H1 (cell line): ENCODE measurements around the gene GAGE12H. TPM values are rescaled to one million over a fixed set of nuclear protein-coding genes. Genes with fewer than 3 reads are reported as not detected.
"Not testable (repeated sequence)": the region's sequence is repeated elsewhere in the genome, so short reads cannot be mapped to it uniquely, and the experiment has no call there.

Source experiments
- CTCF ChIA-PET: fragments of 300-600 bp; sonication (Branson Sonifier 250); formaldehyde crosslinking; loops from one replicate; lab custom pipeline; 2021; ENCODE audit not compliant: partially characterized antibody; lab: Charles Lee
- POLR2A ChIA-PET: fragments of 300-600 bp; sonication (Branson Sonifier 250); formaldehyde crosslinking; loops from one replicate; lab custom pipeline; 2021; ENCODE audit warnings: inconsistent platforms; ENCODE audit not compliant: partially characterized antibody; lab: Charles Lee
- DNase-seq, 2 experiments: peaks; one replicate each; pipeline versions ENCODE4 v3.0.0 to v3.0.0-alpha.2; 2010 to 2022; ENCODE audit warnings: low spot score in 2 of 2, low read depth in 1 of 2, mixed read lengths in 1 of 2
- FAIRE-seq: peaks from 2 replicates; lab custom pipeline; 2011; peaks lifted over from hg19 to GRCh38; lab: Jason Lieb, UNC
- H2AFZ ChIP-seq: 2 replicates; pipeline ENCODE4 v1.8.1; 2012; ENCODE audit warnings: low read length, inconsistent platforms
- H2AK5ac ChIP-seq: 2 replicates; pipeline ENCODE4 v1.6.1; 2013; ENCODE audit warnings: low read depth, low read length
- H2BK120ac ChIP-seq: replicated peaks from 2 replicates; pipeline ENCODE3; 2013; ENCODE audit warnings: low read depth, low read length, inconsistent platforms
- H2BK12ac ChIP-seq: 2 replicates; pipeline ENCODE4 v1.6.1; 2013; ENCODE audit warnings: low read depth, low read length
- H2BK15ac ChIP-seq: 2 replicates; pipeline ENCODE4 v1.6.1; 2013; ENCODE audit warnings: low read length
- H2BK20ac ChIP-seq: 2 replicates; pipeline ENCODE4 v1.6.1; 2013; ENCODE audit warnings: low read length
- H2BK5ac ChIP-seq: 2 replicates; pipeline ENCODE4 v1.6.1; 2013; ENCODE audit warnings: low read depth, low read length
- H3K14ac ChIP-seq: 2 replicates; pipeline ENCODE4 v1.6.1; 2013; ENCODE audit warnings: inconsistent platforms; ENCODE audit not compliant: insufficient read length
- H3K18ac ChIP-seq: 2 replicates; pipeline ENCODE4 v1.6.1; 2013; ENCODE audit warnings: low read length; ENCODE audit errors: extremely low read depth
- H3K23ac ChIP-seq: 2 replicates; pipeline ENCODE4 v1.6.1; 2013; ENCODE audit warnings: inconsistent platforms; ENCODE audit not compliant: insufficient read length
- H3K23me2 ChIP-seq: 2 replicates; pipeline ENCODE4 v1.6.1; 2013; ENCODE audit warnings: low read depth, low read length
- H3K27ac ChIP-seq: 2 replicates; pipeline ENCODE4 v1.6.1; 2011; ENCODE audit warnings: low read depth, low read length, inconsistent platforms
- H3K27me3 ChIP-seq, 4 experiments: replicated peaks in 1 of 4; 1 replicate in 1 of 4; 2 replicates in 3 of 4; pipeline versions ENCODE4 v1.6.1 to v1.8.1; 2011 to 2013; ENCODE audit warnings: low read length in 3 of 4, mild to moderate bottlenecking in 3 of 4, inconsistent platforms in 2 of 4, mixed read lengths in 2 of 4, moderate library complexity in 1 of 4; ENCODE audit not compliant: control insufficient read depth in 3 of 4, insufficient read depth in 3 of 4; ENCODE audit errors: extremely low read depth in 1 of 4
- H3K36me3 ChIP-seq, 4 experiments: 2 replicates each; pipeline versions ENCODE4 v1.6.1 to v1.8.1; 2011 to 2013; ENCODE audit warnings: mild to moderate bottlenecking in 4 of 4, low read length in 3 of 4, moderate library complexity in 2 of 4, control low read depth in 1 of 4, inconsistent platforms in 1 of 4; ENCODE audit not compliant: insufficient read depth in 4 of 4, control insufficient read depth in 2 of 4
- H3K4ac ChIP-seq: replicated peaks from 2 replicates; pipeline ENCODE3; 2013; ENCODE audit warnings: low read length, low read depth, mixed read lengths, inconsistent platforms; ENCODE audit not compliant: insufficient read length
- H3K4me1 ChIP-seq, 4 experiments: replicated peaks in 1 of 4; 1 replicate in 1 of 4; 2 replicates in 3 of 4; pipeline versions ENCODE4 v1.6.1 to v1.8.1; 2011 to 2013; ENCODE audit warnings: low read length in 3 of 4, inconsistent platforms in 2 of 4, mixed read lengths in 1 of 4; ENCODE audit not compliant: insufficient read depth in 4 of 4, control insufficient read depth in 3 of 4
- H3K4me2 ChIP-seq, 2 experiments: 2 replicates each; pipeline versions ENCODE4 v1.6.1 to v1.8.1; 2011 to 2013; ENCODE audit warnings: low read depth in 2 of 2, low read length in 2 of 2, control low read depth in 1 of 2, inconsistent platforms in 1 of 2, mild to moderate bottlenecking in 1 of 2; ENCODE audit not compliant: insufficient read depth in 1 of 2
- H3K4me3 ChIP-seq, 4 experiments: fragments of 200-600, 300-600 bp in 1 of 4; sonication (generic), shearing (Covaris generic), sonication (Bioruptor Twin) in 1 of 4; 2 replicates each; pipeline versions ENCODE4 v1.5.1 to v1.8.1; 2011 to 2016; ENCODE audit warnings: low read length in 4 of 4, low read depth in 3 of 4, control low read depth in 2 of 4, inconsistent platforms in 2 of 4, mild to moderate bottlenecking in 2 of 4, mixed read lengths in 1 of 4, moderate library complexity in 1 of 4; ENCODE audit not compliant: insufficient read depth in 2 of 4; ENCODE audit errors: extremely low read depth in 1 of 4
- H3K56ac ChIP-seq: replicated peaks from 2 replicates; pipeline ENCODE3; 2013; ENCODE audit warnings: low read depth, mild to moderate bottlenecking, mixed read lengths, low read length, inconsistent platforms; ENCODE audit not compliant: insufficient read length
- H3K79me1 ChIP-seq: 2 replicates; pipeline ENCODE4 v1.6.1; 2013; ENCODE audit warnings: low read depth, low read length, control low read depth
- H3K79me2 ChIP-seq, 2 experiments: 2 replicates each; pipeline versions ENCODE4 v1.6.1 to v1.8.1; 2012 to 2013; ENCODE audit warnings: low read length in 2 of 2, mild to moderate bottlenecking in 2 of 2, inconsistent platforms in 1 of 2; ENCODE audit not compliant: insufficient read depth in 2 of 2, control insufficient read depth in 1 of 2
- H3K9ac ChIP-seq, 4 experiments: replicated peaks in 1 of 4; 1 replicate in 1 of 4; 2 replicates in 3 of 4; pipeline versions ENCODE4 v1.6.1 to v1.8.1; 2011 to 2013; ENCODE audit warnings: low read depth in 3 of 4, low read length in 3 of 4, control low read depth in 2 of 4, mild to moderate bottlenecking in 2 of 4, moderate library complexity in 2 of 4, inconsistent platforms in 1 of 4; ENCODE audit errors: extremely low read depth in 1 of 4
- H3K9me3 ChIP-seq, 2 experiments: 2 replicates each; pipeline versions ENCODE4 v1.6.1 to v1.8.1; 2012 to 2013; ENCODE audit warnings: mild to moderate bottlenecking in 2 of 2, moderate library complexity in 2 of 2, control low read depth in 1 of 2, inconsistent platforms in 1 of 2, low read depth in 1 of 2, low read length in 1 of 2, mixed read lengths in 1 of 2; ENCODE audit not compliant: insufficient read depth in 2 of 2
- H4K20me1 ChIP-seq, 2 experiments: replicated peaks in 1 of 2; 2 replicates each; pipeline versions ENCODE3 to v1.8.1; 2011 to 2013; ENCODE audit warnings: inconsistent platforms in 2 of 2, low read length in 2 of 2, mild to moderate bottlenecking in 1 of 2; ENCODE audit not compliant: insufficient read depth in 2 of 2, control insufficient read depth in 1 of 2
- H4K5ac ChIP-seq: 2 replicates; pipeline ENCODE4 v1.6.1; 2013; ENCODE audit warnings: low read length, low read depth, mixed read lengths, inconsistent platforms; ENCODE audit not compliant: insufficient read length
- H4K8ac ChIP-seq: 2 replicates; pipeline ENCODE4 v1.8.0; 2013; ENCODE audit warnings: mild to moderate bottlenecking, moderate library complexity, low read length, inconsistent platforms; ENCODE audit not compliant: insufficient read depth; ENCODE audit errors: extremely low read depth
- H4K91ac ChIP-seq: replicated peaks from 2 replicates; pipeline ENCODE3; 2013; ENCODE audit warnings: low read length, mixed read lengths, inconsistent platforms; ENCODE audit not compliant: insufficient read length
- WGBS, 2 experiments: shearing (Covaris generic) in 1 of 2; methylation state at CpG; one replicate each; pipeline versions ENCODE4 v1.1.6 to v1.1.7; 2013 to 2015; ENCODE audit warnings: low lambda C conversion rate in 2 of 2, mixed read lengths in 2 of 2, inconsistent platforms in 1 of 2, low coverage in 1 of 2, missing lambda C conversion rate in 1 of 2; ENCODE audit not compliant: insufficient replicate concordance in 2 of 2, insufficient coverage in 1 of 2, insufficient read length in 1 of 2; ENCODE audit errors: extremely low coverage in 1 of 2, missing lambda C conversion rate in 1 of 2; 5-methylcytosine and 5-hydroxymethylcytosine counted together
- polyA plus RNA-seq, 7 experiments: library from polyadenylated mRNA; depleted of rRNA in 3 of 7; stranded (reverse) in 5 of 7; unstranded in 2 of 7; fragments of >200 nt in 5 of 7; fragments of 200-250 nt in 2 of 7; gene quantifications; 1 replicate in 5 of 7; 2 replicates in 1 of 7; 4 replicates in 1 of 7; pipeline versions ENCODE4 v1.2.1 to v1.2.3, GENCODE V29; 2011 to 2013; ENCODE audit warnings: missing spikeins in 2 of 7, mixed read lengths in 2 of 7
- total RNA-seq: library from RNA; stranded (reverse); fragmentation: NEBNext Ultra II Directional; extraction: Animal tissue kit (Norgen Biotek cat#: 25700); gene quantifications from 2 replicates; pipeline ENCODE4 v1.2.1, GENCODE V29; 2021

Gene GAGE12H
- total and polyA plus RNA-seq, 2 of the 8 experiments (the other 6 are each of a cell fraction or from before 2014, with no cell fraction given): not detected

GRCh38 chrX:49560542-49560941 lies 19.2 kb upstream of the GAGE12H start, which contains the start of gene GAGE12F:
Gene GAGE12F, plus strand, starts transcription at chrX:49560842. Its CDS starts 1,155 bp downstream, at chrX:49561997.
- H4K20me1 ChIP-seq: not testable (repeated sequence)

DNA sequence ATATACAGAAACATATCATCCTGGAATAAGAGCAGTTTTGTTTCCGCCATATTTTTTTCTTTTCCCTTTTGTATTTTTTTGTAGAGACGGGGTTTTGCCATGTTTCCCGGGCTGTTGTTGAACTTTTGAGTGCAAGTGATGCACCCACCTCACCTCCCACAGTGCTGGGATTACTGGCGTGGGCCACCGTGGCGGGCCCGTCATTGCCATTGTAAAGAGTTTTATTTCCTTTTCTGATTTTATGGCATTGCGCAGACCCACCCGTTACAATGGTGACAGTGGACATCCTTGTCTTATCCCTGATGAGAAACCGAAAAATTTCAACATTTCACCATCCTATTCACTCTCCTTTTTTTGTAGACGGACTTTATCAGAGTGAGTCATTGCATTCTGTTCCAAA lies 11.0 kb upstream of the GAGE12H start:
- H4K91ac ChIP-seq, H3K56ac ChIP-seq, H3K4me1 ChIP-seq, H3K79me2 ChIP-seq, H3K79me1 ChIP-seq, H4K20me1 ChIP-seq, H3K4me2 ChIP-seq, H3K27me3 ChIP-seq, H4K5ac ChIP-seq, H3K36me3 ChIP-seq, H2AK5ac ChIP-seq, H2AFZ ChIP-seq, H3K18ac ChIP-seq, H3K23me2 ChIP-seq, H3K23ac ChIP-seq, H2BK15ac ChIP-seq, H3K4me3 ChIP-seq, H4K8ac ChIP-seq, H3K27ac ChIP-seq, H2BK120ac ChIP-seq, POLR2A ChIA-PET, H3K14ac ChIP-seq, H3K4ac ChIP-seq, H3K9ac ChIP-seq, DNase-seq, H2BK12ac ChIP-seq, H3K9me3 ChIP-seq, H2BK20ac ChIP-seq, H2BK5ac ChIP-seq, CTCF ChIA-PET, FAIRE-seq: not testable (repeated sequence)
- WGBS, 2 experiments: 87% methylated on average over 7 of the region's 11 CpGs; no CpG with 5 or more reads in 1 of the 2 experiments

More at GRCh38 chrX:49560542-49560941, 19.2 kb upstream of the GAGE12H start, which contains the start of gene GAGE12F:
- H2BK15ac ChIP-seq, H3K4me2 ChIP-seq, H2BK120ac ChIP-seq, DNase-seq, H2BK5ac ChIP-seq, H3K27me3 ChIP-seq, H3K18ac ChIP-seq, H3K56ac ChIP-seq, CTCF ChIA-PET, H3K79me1 ChIP-seq, H3K4ac ChIP-seq, H3K14ac ChIP-seq, H2AFZ ChIP-seq, H3K9me3 ChIP-seq, H2BK12ac ChIP-seq, H3K4me1 ChIP-seq, H3K23me2 ChIP-seq, H2BK20ac ChIP-seq, H4K91ac ChIP-seq, H2AK5ac ChIP-seq, H3K9ac ChIP-seq, POLR2A ChIA-PET, H3K4me3 ChIP-seq, H3K23ac ChIP-seq, FAIRE-seq, H3K27ac ChIP-seq, H4K8ac ChIP-seq, H3K36me3 ChIP-seq, H4K5ac ChIP-seq, H3K79me2 ChIP-seq: not testable (repeated sequence)
- WGBS, 2 experiments: no CpG with 5 or more reads among the region's 16 CpGs
